Epithelial cell of esophagus (primary cell): ENCODE results near the gene GBX2.

Experiments used
- DNase-seq: peaks from one replicate; pipeline ENCODE4 v3.0.0; 2010; ENCODE audit warnings: low read depth
- H3K4me3 ChIP-seq: 2 replicates; pipeline ENCODE4 v1.5.1; 2011; ENCODE audit warnings: mild to moderate bottlenecking, low read length, control low read depth
- CTCF ChIP-seq: IDR thresholded peaks from 2 replicates; pipeline ENCODE4 v1.5.1; 2011; ENCODE audit warnings: low read depth, mild to moderate bottlenecking, low read length, control low read depth, inconsistent platforms; ENCODE audit not compliant: insufficient read depth; ENCODE audit errors: missing control alignments

The GBX2 gene

GRCh38 chr2:236160366-236161081, 7.7 kb downstream of the GBX2 start:
- H3K4me3 ChIP-seq: no peak overlapping the region
- no peak for TF ChIP-seq CTCF
- DNase-seq: no peak

- H3K4me3 ChIP-seq: no peak overlapping the region
- no peak for TF ChIP-seq CTCF
- DNase-seq: no peak
These were observed 8.4 kb downstream of the GBX2 start for GRCh38 chr2:236159778-236160170.

- no peak for TF ChIP-seq CTCF
- DNase-seq: no peak
- no peak overlapping the region for H3K4me3 ChIP-seq
These were observed 9.0 kb downstream of the GBX2 start for GRCh38 chr2:236158969-236159777.

- no peak for DNase-seq
- no peak overlapping the region for H3K4me3 ChIP-seq
- no peak for TF ChIP-seq CTCF
These were observed 10.2 kb downstream of the GBX2 start for GRCh38 chr2:236157815-236158498.

- DNase-seq: no peak
- no peak overlapping the region for H3K4me3 ChIP-seq
- no peak for TF ChIP-seq CTCF
These were observed 10.8 kb downstream of the GBX2 start for GRCh38 chr2:236157366-236157765.

GRCh38 chr2:236156860-236157194, 11.4 kb downstream of the GBX2 start:
- no peak overlapping the region for H3K4me3 ChIP-seq
- no peak for DNase-seq
- TF ChIP-seq CTCF: no peak
